Body of pancreas (tissue), 4 donors: Measurements from ENCODE around the gene MUC5B. TPM values are rescaled to one million over a fixed set of nuclear protein-coding genes. Genes with fewer than 3 reads are reported as not detected.

Source experiments
- ATAC-seq: fragments of 150-250 bp; one replicate; pipeline ENCODE4 v1.9.1; 2016
- DNase-seq, 4 donors: peaks; one replicate each; pipeline ENCODE4 v3.0.0-alpha.2; 2019
- H3K27ac ChIP-seq, 4 donors: fragments of 200-600 bp; sonication (generic); 1 replicate in 3 of 4; 2 replicates in 1 of 4; pipeline versions ENCODE4 v1.5.1 to v1.6.1; 2016 to 2019; ENCODE audit warnings: mild to moderate bottlenecking in 1 of 4, mixed read lengths in 1 of 4, moderate library complexity in 1 of 4
- H3K27me3 ChIP-seq, 2 donors: fragments of 200-600 bp; sonication (generic); one replicate each; pipeline ENCODE4 v1.6.0; 2016; ENCODE audit warnings: mild to moderate bottlenecking in 1 of 2
- H3K36me3 ChIP-seq, 2 donors: fragments of 200-600 bp; sonication (generic); replicated peaks in 1 of 2; 2 replicates each; pipeline ENCODE4 v1.5.1; 2016; ENCODE audit warnings: low read depth in 2 of 2; ENCODE audit not compliant: insufficient read depth in 1 of 2
- H3K4me1 ChIP-seq: fragments of 200-600 bp; sonication (generic); one replicate; pipeline ENCODE4 v1.6.0; 2016
- H3K4me3 ChIP-seq, 2 donors: fragments of 200-600 bp; sonication (generic); 1 replicate in 1 of 2; 2 replicates in 1 of 2; pipeline ENCODE4 v1.5.1; 2016 to 2019
- H3K9me3 ChIP-seq, 3 donors: fragments of 200-600 bp; sonication (generic); 1 replicate in 2 of 3; 2 replicates in 1 of 3; pipeline ENCODE4 v1.5.1; 2016
- CTCF ChIP-seq, 7 experiments: fragments of 450-650 bp in 4 of 7; fragments of 200-600 bp in 3 of 7; sonication (generic) in 3 of 7; IDR thresholded peaks; one replicate each; pipeline ENCODE4 v1.5.1; 2016 to 2019; ENCODE audit warnings: antibody characterized with exemption in 7 of 7
- POLR2A ChIP-seq, 3 donors: fragments of 450-650 bp; IDR thresholded peaks; one replicate each; pipeline ENCODE4 v1.6.1; 2016; ENCODE audit warnings: antibody characterized with exemption in 3 of 3, mild to moderate bottlenecking in 2 of 3
- WGBS, 2 donors: methylation state at CpG; one replicate each; pipeline ENCODE4 v1.1.5; 2017; 5-methylcytosine and 5-hydroxymethylcytosine counted together
- intact Hi-C: fragments of 100-400 bp; cut with DNase I; formaldehyde crosslinking; loops from one replicate; pipeline ENCODE4 v1.15.1; 2023
- total RNA-seq, 2 donors: library from RNA; depleted of rRNA; stranded (reverse); fragments of >200 nt; gene quantifications; one replicate each; pipeline ENCODE4 v1.1.0, GENCODE V29; 2016

Gene MUC5B
- total RNA-seq, 2 donors from 2014 or later, result 4.6 to 11.4 TPM

DNA sequence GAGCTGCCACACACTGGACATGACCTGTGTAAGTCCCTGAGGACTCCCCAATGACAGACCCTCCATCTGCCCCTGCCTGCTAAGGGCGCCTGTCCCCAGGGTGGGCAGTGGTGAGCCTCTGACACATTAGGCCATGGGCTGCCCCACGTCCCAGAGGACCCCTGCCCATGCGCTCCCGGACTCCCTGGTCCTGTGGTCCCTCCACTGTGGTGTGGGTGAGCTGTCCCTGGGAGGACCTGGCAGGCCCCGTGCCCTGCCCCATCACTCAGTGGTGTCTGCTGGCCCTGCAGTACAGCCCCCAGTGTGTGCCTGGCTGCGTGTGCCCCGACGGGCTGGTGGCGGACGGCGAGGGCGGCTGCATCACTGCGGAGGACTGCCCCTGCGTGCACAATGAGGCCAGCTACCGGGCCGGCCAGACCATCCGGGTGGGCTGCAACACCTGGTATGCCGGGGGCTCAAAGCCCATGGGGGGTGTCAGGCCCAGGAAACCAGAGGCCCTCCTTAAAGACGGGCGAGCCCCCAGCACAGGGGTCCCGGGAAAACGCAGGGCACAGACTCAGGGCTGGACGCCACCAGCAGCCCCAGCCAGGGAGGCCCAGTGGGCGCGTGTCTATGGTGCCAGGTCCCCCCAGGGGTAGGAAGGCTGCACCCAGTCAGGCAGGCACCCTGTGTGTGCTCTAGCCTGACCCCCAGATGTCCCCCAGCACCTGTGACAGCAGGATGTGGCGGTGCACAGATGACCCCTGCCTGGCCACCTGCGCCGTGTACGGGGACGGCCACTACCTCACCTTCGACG is 46.4 kb upstream of the MUC5B start:
- DNase-seq (no peak), ATAC-seq (no peak)
- H3K27ac ChIP-seq, result no peak overlapping the region
- H3K27me3 ChIP-seq, result no peaks in the 10 kb centered on the region
- no peaks in the 10 kb centered on the region for H3K9me3 ChIP-seq
- intact Hi-C loops, result no loop called here
- H3K4me1 ChIP-seq, result no peaks in the 10 kb centered on the region
- WGBS, 2 donors, result 72% methylated on average over 24 of the region's 32 CpGs; no CpG with 5 or more reads in 1 of the 2 donors
- TF ChIP-seq CTCF (IDR thresholded peaks at IDR 0.05) (no peak), POLR2A (IDR thresholded peaks at IDR 0.05) (no peak)
- H3K4me3 ChIP-seq, result no peak overlapping the region
- H3K36me3 ChIP-seq, result no peaks in the 10 kb centered on the region

- Histone ChIP-seq H3K27me3 (no peaks in the 10 kb centered on the region), H3K4me1 (no peaks in the 10 kb centered on the region), H3K36me3 (no peaks in the 10 kb centered on the region), H3K27ac (no peak overlapping the region), H3K9me3 (no peaks in the 10 kb centered on the region), H3K4me3 (no peak overlapping the region)
- ATAC-seq (no peak), DNase-seq (no peak)
- TF ChIP-seq POLR2A (IDR thresholded peaks at IDR 0.05), result no peak
- TF ChIP-seq CTCF (IDR thresholded peaks at IDR 0.05), result no peak
- intact Hi-C loops, result no loop called here
- 65 to 77% methylated on average over 14 to 34 of the region's 34 CpGs for WGBS, 2 donors
Measured at GRCh38 chr11:1177020-1177770, 45.7 kb upstream of the MUC5B start.

- H3K36me3 ChIP-seq, result no peaks in the 10 kb centered on the region
Measured at GRCh38 chr11:1177771-1178090, 45.1 kb upstream of the MUC5B start.

GRCh38 chr11:1178201-1178885 is 44.5 kb upstream of the MUC5B start:
- intact Hi-C loops, result no loop called here
- Histone ChIP-seq H3K4me1 (no peaks in the 10 kb centered on the region), H3K27ac (no peak overlapping the region), H3K36me3 (no peaks in the 10 kb centered on the region), H3K4me3 (no peak overlapping the region), H3K27me3 (no peaks in the 10 kb centered on the region), H3K9me3 (no peaks in the 10 kb centered on the region)
- DNase-seq (no peak), ATAC-seq (no peak)
- WGBS, 2 donors, result 61 to 76% methylated on average over 12 to 30 of the region's 31 CpGs
- TF ChIP-seq POLR2A (IDR thresholded peaks at IDR 0.05) (no peak), CTCF (IDR thresholded peaks at IDR 0.05) (no peak)

More at GRCh38 chr11:1177771-1178090, 45.1 kb upstream of the MUC5B start:
- WGBS, 2 donors, result 80 to 83% methylated on average over 7 to 12 of the region's 12 CpGs
- TF ChIP-seq CTCF (IDR thresholded peaks at IDR 0.05) (no peak), POLR2A (IDR thresholded peaks at IDR 0.05) (no peak)
- Histone ChIP-seq H3K27ac (no peak overlapping the region), H3K9me3 (no peaks in the 10 kb centered on the region), H3K27me3 (no peaks in the 10 kb centered on the region), H3K4me3 (no peak overlapping the region), H3K4me1 (no peaks in the 10 kb centered on the region)
- DNase-seq, result no peak
- no peak for ATAC-seq
- intact Hi-C loops, result no loop called here
